BJ (cell line): ENCODE results near the gene COL9A3. TPM values are rescaled to one million over a fixed set of nuclear protein-coding genes. Genes with fewer than 3 reads are reported as not detected.

Source experiments
- CTCF ChIA-PET: fragments of 350-600 bp; formaldehyde crosslinking; extraction: SDS; loops from one replicate; lab custom pipeline; 2021; ENCODE audit warnings: antibody characterized with exemption, inconsistent platforms; lab: Yijun Ruan, JAX
- POLR2A ChIA-PET: fragments of 300-600 bp; sonication (Branson Sonifier 250); formaldehyde crosslinking; extraction: SDS; loops from one replicate; lab custom pipeline; 2021; ENCODE audit warnings: antibody characterized with exemption; lab: Charles Lee
- DNase-seq: peaks from one replicate; pipeline ENCODE4 v3.0.0-alpha.2; 2011; ENCODE audit warnings: low read depth
- H3K27me3 ChIP-seq: 2 replicates; pipeline ENCODE4 v1.6.0; 2011; ENCODE audit warnings: low read length; ENCODE audit not compliant: control insufficient read depth, insufficient read depth
- H3K36me3 ChIP-seq: 2 replicates; pipeline ENCODE4 v1.5.1; 2011; ENCODE audit warnings: low read length; ENCODE audit not compliant: control insufficient read depth, insufficient read depth
- H3K4me3 ChIP-seq: 2 replicates; pipeline ENCODE4 v1.5.1; 2011; ENCODE audit warnings: low read depth, mild to moderate bottlenecking, control low read depth, low read length
- CTCF ChIP-seq: IDR thresholded peaks from 2 replicates; pipeline ENCODE4 v1.5.1; 2011; ENCODE audit warnings: low read depth, mild to moderate bottlenecking, control low read depth, inconsistent platforms, low read length, moderate library complexity; ENCODE audit not compliant: insufficient read depth
- polyA plus RNA-seq: library from polyadenylated mRNA; depleted of rRNA; stranded (reverse); fragments of >200 nt; gene quantifications from 2 replicates; pipeline ENCODE4 v1.2.3, GENCODE V29; 2011

The COL9A3 gene
- polyA plus RNA-seq, 1 experiment, result 0.21 TPM

GRCh38 chr20:62856931-62857619 is 40.2 kb downstream of the COL9A3 start:
- no peak for DNase-seq
- Histone ChIP-seq H3K4me3 (no peak overlapping the region), H3K27me3 (no peaks in the 10 kb centered on the region), H3K36me3 (peaks cover 12% of the 10 kb centered on the region)
- CTCF ChIA-PET, result no interaction called here
- POLR2A ChIA-PET, result no interaction called here
- no peak for TF ChIP-seq CTCF

GRCh38 chr20:62858058-62858830 is 41.4 kb downstream of the COL9A3 start:
- no peak for TF ChIP-seq CTCF
- H3K4me3 ChIP-seq, result no peak overlapping the region
- ChIA-PET POLR2A (no interaction called here), CTCF (no interaction called here)
- DNase-seq, result no peak
- peaks cover 10% of the 10 kb centered on the region for H3K36me3 ChIP-seq
- H3K27me3 ChIP-seq, result no peaks in the 10 kb centered on the region

- no peak overlapping the region for H3K4me3 ChIP-seq
- no peak for TF ChIP-seq CTCF
- CTCF ChIA-PET, result interaction anchor here (0.6 to 1.1 kb wide), 3 partner anchors 12 to 161 kb away, joined by 3 read pairs; no protein-coding TSS in a partner anchor
- H3K27me3 ChIP-seq, result no peaks in the 10 kb centered on the region
- H3K36me3 ChIP-seq, result peaks cover 10% of the 10 kb centered on the region
- DNase-seq, result no peak
- POLR2A ChIA-PET, result no interaction called here
Measured at GRCh38 chr20:62859721-62860120, 42.9 kb downstream of the COL9A3 start.

- POLR2A ChIA-PET, result interaction anchor here (0.5 kb wide), 1 partner anchor 131 kb away, joined by 4 read pairs; no protein-coding TSS in a partner anchor
- no peak for DNase-seq
- CTCF ChIA-PET, result interaction anchor here (1.0 to 1.1 kb wide), 2 partner anchors 13 to 162 kb away, joined by 3 read pairs; no protein-coding TSS in a partner anchor
- Histone ChIP-seq H3K4me3 (peak overlapping the region; percentile 59), H3K27me3 (no peaks in the 10 kb centered on the region), H3K36me3 (peaks cover 10% of the 10 kb centered on the region)
- peak; percentile 25; the same call in 1 of the 2 replicates for TF ChIP-seq CTCF
Measured at GRCh38 chr20:62860391-62860923, 43.6 kb downstream of the COL9A3 start.
